NCI-H1417 treated with DMSO at 0.1 percent for 48 hours (cell line): Measurements from ENCODE around the gene CD38.
"Not testable (repeated sequence)": the region's sequence is repeated elsewhere in the genome, so short reads cannot be mapped to it uniquely, and the experiment has no call there.

Source experiments
- DNase-seq: peaks from one replicate; lab custom pipeline; 2025; lab: John Stamatoyannopoulos, UW

The CD38 gene

DNA sequence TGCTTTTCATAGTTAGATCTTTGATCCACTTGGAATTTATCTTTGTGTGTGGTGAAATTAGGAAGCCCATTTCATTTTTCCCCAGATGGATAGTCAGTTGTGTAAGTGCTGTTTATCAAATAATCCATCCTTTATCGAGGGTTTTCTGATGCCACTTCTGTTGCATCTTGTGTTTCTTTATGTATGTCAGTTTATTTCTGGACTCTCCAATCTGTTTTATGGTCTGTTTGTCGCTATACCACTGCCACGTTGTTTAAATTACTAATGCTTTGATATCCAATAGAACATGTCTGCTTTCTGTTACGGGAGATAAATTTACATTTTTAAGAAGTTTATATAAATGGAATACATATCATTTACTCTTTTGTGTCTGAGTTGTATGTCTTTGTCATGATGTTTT lies 21.0 kb downstream of the CD38 start:
- DNase-seq, result no peak

DNA sequence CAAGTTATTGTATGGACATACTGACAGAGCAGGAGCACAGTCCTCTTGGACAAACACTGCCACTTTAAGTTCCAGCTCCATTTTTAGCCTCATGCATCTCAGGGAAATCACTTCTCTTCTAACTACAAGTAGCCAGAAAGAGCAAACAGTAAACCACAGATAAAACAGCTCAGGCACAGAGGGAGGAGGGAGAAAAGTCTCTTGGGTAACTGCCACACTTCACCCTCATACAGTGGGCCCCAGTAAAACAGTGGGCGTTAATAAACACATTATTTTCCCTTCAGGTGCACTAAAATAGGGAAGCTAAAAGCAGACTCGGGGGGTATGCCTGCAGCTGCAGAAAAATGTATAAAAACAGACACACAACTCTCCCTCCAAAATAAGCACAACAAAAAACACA lies 21.6 kb downstream of the CD38 start:
- no peak for DNase-seq

DNA sequence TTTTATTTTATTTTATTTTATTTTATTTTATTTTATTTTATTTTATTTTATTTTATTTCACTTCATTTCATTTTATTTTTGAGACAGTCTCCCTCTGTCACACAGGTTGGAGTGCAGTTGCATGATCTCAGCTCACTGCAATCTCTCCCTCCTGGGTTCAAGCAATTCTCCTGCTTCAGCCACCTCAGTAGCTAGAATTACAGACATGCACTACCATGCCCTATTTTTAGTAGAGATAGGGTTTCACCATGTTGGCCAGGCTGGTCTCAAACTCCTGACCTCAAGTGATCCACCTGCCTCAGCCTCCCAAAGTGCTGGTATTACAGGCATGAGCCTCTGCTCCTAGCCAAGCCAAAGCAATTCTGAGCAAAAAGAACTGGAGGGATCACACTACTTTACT lies 24.4 kb downstream of the CD38 start:
- not testable (repeated sequence) for DNase-seq

DNA sequence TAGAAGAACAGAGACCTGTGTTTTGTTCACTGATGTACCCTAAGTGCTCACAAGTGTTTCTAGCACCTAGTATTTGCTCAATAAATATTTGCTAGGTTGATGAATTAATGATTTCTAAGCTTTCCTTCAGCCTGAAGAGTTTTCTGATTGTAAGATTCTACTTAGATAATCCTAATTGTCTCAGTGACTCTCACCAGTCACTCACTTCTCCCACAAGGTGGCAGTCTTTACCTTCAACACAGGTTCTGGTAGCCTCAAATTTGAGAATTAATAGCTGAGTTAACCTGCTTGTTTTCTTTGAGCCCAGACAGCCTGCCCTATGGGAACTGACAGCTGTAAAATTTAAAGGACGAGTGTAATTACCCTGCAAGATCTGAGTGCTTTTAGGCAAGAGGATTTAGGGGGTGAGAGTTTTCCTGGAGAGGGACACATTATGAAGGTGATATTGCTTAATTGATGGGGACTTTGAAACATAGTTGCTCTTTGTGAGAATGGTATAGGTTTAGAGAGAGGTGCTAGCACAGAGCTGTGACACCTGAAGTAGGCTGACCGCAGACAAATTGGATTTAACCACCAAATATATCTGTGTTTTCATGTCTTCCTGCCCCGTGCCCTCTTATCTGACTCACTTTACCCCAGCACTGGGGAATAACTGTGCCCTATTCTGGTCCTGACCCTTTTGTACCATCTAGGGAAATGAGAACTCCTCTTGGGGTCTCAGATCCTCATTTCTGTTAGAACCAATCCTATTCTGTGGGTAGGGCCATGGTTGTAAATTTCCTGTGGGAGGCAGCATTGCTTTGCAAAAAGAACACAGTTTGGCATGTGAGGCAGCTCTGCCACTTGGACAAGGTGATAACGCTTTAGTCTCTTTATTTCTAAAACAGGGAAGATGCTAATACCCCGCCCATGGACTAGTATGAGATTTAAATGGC lies 27.7 kb downstream of the CD38 start:
- no peak for DNase-seq

DNA sequence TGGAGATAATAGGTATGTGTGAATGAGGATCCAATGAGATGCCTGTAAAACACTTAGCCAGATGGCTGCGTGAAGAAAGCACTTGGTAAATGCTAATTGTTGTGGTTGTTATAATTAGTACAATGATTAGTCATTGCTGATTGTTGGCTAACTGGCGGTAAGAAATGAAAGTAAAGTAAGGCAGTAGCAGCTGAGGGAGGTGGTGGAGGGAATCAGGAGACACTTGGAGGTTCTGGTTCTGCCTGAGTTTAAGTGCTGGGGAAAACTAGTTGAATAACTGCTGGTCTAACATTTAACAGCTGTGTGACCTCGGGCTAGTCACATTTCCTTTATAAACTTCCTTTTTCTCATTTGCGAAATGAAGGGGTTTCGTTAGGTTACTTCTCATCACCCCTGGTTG lies 30.9 kb downstream of the CD38 start:
- DNase-seq, result no peak

DNA sequence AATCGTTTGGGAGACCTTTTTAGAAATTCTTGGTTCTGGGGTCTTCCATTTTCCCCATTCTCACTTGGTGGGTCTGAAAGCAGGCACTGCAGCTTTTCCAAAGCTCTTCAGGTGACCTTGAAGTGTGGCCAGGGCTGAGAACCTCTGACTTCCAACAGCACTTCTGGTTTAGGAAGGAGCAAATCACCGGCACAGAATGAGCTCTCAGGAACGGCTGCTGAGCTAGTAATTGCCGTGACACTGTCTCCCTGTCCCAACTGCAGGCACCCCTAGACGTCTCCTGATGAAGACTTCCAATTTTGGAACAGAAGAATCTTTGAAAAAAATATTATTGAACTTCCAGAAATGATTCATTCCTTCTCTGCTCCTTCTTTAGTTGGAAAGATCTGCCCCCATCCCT lies 31.3 kb downstream of the CD38 start:
- DNase-seq, result no peak

DNA sequence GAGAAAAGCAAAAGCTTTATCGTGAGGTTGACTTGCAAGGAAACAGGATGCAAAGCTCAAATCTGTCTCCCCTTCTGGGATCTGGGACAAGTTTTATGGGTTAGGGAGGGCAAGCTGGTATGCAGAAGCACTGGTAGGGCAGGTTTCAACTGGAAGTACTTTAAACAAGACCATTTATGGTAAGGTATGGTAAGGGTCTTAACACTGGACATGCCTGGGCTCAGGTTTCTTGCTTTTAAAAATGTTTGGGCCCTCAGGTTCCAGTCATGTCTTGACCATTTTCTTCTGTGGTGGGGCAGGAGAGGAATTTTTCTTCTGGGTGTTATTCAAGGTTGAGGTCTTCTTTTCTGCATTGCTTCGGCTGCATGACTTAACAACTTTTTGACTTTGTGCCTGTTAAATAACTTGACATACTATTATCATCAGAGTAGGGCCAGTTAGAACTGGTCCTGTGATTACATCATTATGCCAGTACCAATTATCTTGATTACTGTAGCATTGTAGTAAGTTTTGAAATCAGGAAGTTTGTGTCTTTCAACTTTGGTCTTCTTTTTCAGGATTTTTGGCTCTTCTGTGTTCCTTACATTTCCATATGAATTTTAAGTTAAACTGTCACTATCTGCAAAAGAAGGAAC lies 33.7 kb downstream of the CD38 start:
- DNase-seq, result no peak

DNA sequence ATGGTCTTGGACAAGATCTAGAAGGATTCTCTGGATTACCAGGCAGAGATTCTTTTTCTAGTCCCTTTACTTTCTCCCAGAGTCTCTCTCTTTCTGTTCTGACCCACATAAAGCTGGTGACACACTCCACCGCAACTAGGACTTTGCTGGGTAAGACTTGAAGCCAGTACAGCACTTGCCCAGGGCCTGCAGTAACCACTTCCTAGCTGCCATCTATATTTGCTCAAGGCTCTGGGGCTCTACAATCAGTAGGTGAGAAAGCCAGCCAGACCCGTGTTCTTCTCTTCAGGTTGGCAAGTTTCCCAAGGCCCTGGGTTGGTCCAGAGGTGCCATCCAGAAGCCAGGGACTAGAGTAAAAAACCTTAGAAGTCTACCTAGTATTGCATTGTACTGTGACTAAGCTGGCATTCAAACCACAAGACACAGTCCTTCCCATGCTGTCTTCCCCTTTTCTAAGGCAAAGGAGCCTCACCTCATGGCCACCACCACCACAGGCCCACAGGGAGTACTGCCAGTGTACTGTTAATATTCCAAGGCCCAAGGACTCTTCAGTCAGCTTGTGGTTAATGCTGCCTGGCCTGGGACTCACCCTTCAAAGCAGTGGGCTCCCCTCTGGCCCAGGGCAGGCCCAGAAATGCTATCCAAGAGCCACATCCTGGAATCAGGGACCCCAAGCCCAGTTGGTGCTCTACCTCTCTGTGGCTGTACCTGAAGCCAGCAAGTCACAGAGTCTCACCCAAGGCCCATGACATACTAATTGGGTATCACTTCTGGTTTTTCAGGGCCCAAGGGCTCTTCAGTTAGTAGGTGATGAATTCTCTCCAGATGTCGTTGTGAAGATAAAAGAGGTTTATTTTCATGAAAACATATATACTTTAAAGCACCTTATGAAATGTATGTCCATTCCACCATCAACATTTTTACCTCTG lies 54.7 kb downstream of the CD38 start:
- DNase-seq, result no peak

DNA sequence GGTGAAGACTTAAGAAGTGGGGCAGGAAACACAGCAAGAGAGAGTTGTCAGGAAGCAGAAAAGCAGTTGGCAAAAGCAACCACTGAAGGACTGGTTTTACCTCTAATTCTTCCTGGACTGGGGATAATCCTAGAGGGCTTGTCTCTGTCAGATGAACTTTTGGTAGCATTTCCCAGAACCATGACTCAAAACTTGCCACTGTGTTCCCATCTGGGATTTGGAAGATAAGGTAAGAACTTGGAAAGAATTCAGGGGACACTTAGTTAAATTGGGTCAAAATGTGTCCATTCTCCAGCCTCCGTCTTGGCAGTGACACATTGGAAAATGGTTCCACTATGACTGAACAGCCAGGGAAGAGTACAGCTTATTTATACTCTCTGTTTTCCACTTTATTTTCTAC lies 55.7 kb downstream of the CD38 start:
- no peak for DNase-seq

DNA sequence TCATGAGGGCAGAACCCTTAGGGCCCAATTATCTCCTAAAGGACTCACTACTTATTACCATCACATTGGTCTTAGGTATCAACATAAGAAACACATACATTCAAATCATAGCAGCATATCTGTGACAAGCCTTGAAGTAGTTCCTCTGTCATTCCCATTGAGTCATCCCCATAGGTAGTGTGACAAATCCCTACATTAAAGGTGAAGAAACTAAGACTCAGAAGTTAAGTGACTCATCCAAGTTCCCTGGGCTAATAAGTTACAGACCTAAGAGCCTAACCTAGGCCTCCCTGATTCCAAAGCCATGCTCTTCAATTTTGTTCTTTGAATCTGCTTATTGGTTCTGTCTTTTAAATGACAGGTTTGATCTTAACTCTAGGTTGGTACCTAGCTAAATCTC lies 58.2 kb downstream of the CD38 start:
- DNase-seq, result no peak

DNA sequence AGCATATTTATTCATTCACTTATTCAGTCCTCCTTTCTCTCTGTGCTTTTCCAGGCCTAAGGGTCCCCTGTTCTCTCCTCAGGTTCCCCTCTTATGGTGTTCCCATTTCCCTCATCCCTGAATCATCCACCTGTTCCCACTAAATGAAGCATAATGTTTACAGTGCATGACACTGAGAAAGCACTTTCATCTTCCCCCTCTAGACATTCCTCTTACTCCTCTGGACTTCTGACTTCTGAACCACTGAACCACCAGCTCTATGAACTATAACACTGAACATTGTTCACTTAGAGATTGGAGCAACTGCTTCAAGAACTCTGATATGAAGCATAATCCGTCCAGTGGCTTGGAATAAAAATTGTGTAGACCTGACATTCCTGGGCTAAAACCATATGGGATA lies 59.5 kb downstream of the CD38 start:
- DNase-seq, result no peak

DNA sequence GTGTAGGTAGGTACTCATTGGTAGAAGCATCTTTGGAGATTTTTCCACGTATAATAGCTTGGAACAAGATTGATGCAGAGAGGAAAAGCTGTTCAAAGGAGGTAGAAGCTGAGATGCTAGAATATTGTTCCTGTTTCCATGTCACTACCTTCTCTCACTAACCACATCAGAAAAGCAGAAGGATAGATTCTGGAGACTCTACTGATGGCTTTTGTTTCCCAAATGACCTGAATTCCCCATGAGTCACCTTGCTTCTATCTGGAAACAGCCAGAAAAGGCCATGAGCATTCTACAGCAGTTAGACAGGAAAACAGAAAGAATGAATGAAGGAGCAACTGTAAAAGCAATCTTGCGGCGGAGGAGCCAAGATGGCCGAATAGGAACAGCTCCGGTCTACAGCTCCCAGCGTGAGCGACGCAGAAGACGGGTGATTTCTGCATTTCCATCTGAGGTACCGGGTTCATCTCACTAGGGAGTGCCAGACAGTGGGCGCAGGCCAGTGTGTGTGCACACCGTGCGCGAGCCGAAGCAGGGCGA lies 63.1 kb downstream of the CD38 start:
- not testable (repeated sequence) for DNase-seq

DNA sequence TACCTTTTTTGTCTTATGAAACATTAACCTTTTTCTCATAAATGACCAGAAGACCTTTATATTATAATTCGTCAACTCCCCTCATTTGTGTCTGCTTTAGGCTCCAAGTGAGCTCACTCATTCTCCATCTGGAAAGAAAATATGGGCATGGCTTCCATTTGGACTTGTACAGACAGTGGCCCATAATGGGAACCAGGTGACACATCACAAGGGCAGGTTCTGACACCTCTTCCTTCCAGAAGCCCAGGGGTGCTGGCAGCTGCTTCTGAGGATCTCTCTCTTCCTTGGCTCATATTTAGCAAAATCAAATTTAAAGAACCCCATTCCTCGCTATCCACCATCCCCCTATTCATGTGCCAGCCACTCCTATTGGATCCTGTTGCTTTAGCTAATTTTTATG lies 69.6 kb downstream of the CD38 start:
- no peak for DNase-seq

DNA sequence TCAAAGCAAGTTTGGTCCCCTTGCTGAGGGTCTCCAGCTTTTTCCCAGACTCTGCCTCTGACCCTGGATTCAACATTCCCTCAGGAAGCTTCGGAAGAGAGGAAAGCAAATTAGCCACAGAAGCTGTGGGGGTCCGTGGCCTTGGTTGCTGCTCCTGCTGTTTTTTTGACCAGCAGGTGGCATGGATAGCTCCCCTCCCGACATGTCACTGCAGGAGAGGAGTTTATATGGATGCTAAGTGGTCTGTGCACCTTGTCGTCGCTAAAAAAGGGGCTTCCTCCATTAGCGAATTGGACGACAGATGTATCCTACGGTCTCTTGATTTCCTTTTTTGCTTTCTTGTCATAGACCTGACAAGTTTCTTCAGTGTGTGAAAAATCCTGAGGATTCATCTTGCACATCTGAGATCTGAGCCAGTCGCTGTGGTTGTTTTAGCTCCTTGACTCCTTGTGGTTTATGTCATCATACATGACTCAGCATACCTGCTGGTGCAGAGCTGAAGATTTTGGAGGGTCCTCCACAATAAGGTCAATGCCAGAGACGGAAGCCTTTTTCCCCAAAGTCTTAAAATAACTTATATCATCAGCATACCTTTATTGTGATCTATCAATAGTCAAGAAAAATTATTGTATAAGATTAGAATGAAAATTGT lies 70.2 kb downstream of the CD38 start:
- no peak for DNase-seq

DNA sequence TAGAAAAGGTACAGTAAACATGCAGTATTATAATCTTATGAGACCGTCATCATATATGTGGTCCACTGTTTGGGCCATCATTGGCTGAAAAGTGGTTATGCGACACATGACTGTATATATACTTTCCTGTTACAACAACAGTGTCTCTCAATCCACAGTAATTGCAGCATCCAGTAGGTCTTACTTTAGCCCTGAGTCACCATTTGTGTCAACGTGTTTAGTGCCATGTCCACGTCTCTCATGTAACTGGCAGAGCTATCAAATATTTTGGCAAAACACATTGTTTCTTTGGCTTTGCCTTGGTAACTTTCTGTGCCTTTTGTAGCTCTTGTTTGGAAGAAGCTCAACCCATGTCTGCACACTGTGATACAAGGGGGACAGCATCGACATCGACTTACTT lies 73.8 kb downstream of the CD38 start:
- no peak for DNase-seq

DNA sequence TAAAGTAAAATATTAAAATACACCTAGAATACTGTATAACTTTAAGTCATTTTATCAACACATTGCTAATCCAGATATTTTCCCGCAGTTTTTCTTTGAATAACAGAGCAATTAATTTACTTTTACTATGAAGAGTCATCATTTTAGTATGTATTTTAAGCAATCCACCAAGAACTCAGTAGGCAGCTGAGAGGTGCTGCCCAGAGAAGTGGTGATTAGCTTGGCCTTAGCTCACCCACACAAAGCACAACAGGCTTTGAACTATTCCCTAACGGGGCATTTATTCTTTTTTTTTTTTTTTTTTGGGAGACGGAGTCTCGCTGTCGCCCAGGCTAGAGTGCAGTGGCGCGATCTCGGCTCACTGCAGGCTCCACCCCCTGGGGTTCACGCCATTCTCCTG lies 74.4 kb downstream of the CD38 start:
- no peak for DNase-seq

DNA sequence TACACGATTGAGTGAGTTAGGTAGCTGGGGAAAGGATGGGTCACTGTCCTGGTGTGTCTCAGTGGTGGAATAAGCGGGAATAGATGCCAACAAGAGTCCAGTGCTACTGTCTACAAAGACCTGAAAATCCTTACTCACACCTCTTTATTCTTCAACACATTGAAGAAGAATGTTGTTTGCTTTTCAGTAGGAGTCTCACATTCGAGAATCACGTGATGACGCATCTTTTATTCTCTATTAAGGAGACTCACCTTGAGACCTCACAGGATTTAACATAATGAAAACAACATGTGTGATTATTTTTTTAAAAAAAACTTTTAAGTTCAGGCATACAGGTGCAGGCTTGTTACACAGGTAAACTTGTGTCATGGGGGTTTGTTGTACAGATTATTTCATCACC lies 75.2 kb downstream of the CD38 start:
- DNase-seq, result no peak

DNA sequence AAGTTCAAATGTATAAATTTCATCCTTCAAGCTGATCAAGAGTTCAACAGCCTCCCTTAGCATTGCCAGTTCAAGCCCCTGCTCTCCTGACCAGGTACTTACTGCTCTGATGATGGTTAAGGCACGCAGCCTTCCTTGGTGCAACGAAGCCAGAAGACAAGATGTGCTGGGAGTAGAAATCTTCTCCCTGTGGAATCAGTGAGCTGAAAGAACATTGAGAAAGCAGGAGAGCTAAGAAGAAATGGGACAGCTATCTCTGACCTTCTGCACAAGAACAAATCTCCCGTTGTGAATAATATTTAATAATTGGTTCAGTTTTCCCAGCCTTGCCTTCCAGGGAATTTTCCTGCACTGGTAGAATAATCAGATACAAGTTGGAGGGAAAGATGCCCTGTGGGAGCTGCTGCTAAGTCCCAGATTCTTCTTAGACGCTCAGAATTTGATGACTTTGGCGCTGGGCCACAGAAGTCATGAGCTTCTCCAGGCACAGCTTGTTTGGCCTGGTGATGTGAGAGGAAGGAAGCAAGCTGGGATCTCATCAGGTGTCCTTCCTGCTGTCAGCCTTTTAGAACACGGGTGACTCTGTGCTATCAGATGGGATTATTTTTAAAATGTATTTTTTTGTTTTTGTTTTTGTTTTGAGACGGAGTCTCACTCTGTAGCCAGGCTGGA lies 77.8 kb downstream of the CD38 start:
- no peak for DNase-seq

DNA sequence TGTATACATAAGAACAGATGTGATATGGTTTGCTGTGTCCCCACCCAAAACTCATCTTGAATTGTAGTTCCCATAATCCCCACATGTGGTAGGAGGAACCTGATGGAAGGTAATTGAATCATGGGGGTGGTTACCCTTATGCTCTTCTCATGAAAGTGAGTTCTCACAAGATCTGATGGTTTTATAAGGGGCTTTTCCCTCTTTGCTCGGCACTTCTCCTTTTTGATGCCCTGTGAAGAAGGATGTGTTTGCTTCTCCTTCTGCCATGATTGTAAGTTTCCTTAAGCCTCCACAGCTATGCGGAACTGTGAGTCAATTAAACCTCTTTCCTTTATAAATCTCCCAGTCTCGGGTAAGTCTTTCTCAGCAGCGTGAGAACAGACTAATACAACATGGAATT lies 83.1 kb downstream of the CD38 start:
- DNase-seq, result not testable (repeated sequence)

DNA sequence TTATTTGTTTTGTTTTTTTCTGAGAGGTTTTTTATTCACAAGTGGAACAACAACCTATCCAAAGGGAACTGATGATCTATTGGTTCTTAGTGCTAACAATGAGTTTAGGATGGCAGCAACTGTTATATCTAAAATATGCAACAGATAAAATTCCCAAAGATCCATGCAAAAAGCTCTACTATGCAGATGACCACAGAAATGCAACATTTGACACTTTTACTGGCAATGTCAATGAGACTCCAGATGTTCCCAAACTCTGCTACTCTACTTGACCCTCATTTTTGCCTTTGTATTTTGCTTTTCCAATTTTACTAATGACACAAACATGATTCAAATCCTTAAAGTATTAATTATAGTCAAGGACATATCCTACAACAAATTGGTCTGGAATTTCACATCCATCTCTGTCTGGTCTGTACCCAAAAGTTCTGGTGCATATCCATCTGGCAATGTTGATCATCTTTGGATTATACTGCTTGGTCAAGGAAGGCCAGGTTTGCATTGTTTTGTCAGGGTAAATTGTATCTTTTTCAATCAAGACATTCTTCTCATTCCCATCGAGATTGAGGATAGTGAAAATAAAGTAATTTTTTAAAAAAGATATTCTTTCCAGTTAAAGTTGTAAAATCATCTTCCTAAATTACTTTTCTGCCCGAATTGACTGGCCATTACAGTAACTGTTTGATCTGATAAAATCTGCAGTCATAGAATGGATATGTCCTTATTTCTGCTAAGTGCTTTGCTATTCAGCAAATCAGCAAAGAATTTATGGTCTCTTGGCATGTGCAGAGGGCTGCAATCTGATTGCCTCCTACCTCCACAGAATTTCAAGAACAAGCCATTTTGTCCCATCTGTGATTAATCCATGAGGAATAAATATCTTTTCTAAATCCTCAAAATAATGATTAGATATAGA lies 86.8 kb downstream of the CD38 start:
- no peak for DNase-seq
